Thymus (tissue), 11 donors: Measurements from ENCODE around the gene HMX1. TPM values are rescaled to one million over a fixed set of nuclear protein-coding genes. Genes with fewer than 3 reads are reported as not detected.

Source experiments
- DNase-seq, 9 donors: peaks; one replicate each; pipeline ENCODE4 v3.0.0-alpha.2; 2013; ENCODE audit warnings: low spot score in 9 of 9, low read depth in 6 of 9, missing footprints in 1 of 9
- H3K27ac ChIP-seq, 2 donors: one replicate each; pipeline ENCODE4 v1.5.1; 2013; ENCODE audit warnings: control low read depth in 1 of 2, low read depth in 1 of 2, low read length in 1 of 2, mild to moderate bottlenecking in 1 of 2, moderate library complexity in 1 of 2
- H3K27me3 ChIP-seq, 2 donors: one replicate each; pipeline ENCODE4 v1.5.1; 2013; ENCODE audit warnings: low read length in 1 of 2; ENCODE audit not compliant: control insufficient read depth in 2 of 2, insufficient read depth in 1 of 2
- H3K36me3 ChIP-seq, 2 donors: one replicate each; pipeline ENCODE4 v1.5.1; 2013; ENCODE audit warnings: low read length in 1 of 2, mild to moderate bottlenecking in 1 of 2, moderate library complexity in 1 of 2; ENCODE audit not compliant: control insufficient read depth in 2 of 2, insufficient read depth in 2 of 2
- H3K4me1 ChIP-seq, 2 donors: one replicate each; pipeline ENCODE4 v1.5.1; 2013; ENCODE audit warnings: low read length in 2 of 2; ENCODE audit not compliant: control insufficient read depth in 2 of 2, insufficient read depth in 2 of 2
- H3K4me3 ChIP-seq, 2 donors: one replicate each; pipeline ENCODE4 v1.5.1; 2013; ENCODE audit warnings: low read length in 2 of 2, control low read depth in 1 of 2, mild to moderate bottlenecking in 1 of 2
- H3K9me3 ChIP-seq, 2 donors: one replicate each; pipeline ENCODE4 v1.5.1; 2013; ENCODE audit warnings: low read length in 1 of 2, mild to moderate bottlenecking in 1 of 2; ENCODE audit not compliant: control insufficient read depth in 2 of 2, insufficient read depth in 1 of 2
- WGBS: extraction: QIAGEN DNeasy Blood & Tissue Kit; methylation state at CpG from one replicate; pipeline ENCODE4 v1.1.7; 2013; 5-methylcytosine and 5-hydroxymethylcytosine counted together
- polyA plus RNA-seq: library from polyadenylated mRNA; stranded (reverse); fragments of 200-250 nt; gene quantifications from one replicate; pipeline ENCODE4 v1.2.3, GENCODE V29; 2013
- total RNA-seq: library from RNA; stranded (reverse); fragments of 120-200 nt; gene quantifications from one replicate; pipeline ENCODE4 v1.2.4, GENCODE V29; 2013
- donor health status: healthy.

HMX1 gene
- total and polyA plus RNA-seq, 2 donors = 0.05 TPM; not detected in 1

- 27% methylated on average over 14 of the region's 14 CpGs for WGBS
- H3K27me3 ChIP-seq = peaks cover 13 to 78% of the 10 kb centered on the region in 2 donors
- peaks cover 3 to 7% of the 10 kb centered on the region in 2 donors for H3K9me3 ChIP-seq
- H3K4me1 ChIP-seq = no peaks in the 10 kb centered on the region
- no peak for DNase-seq
- H3K4me3 ChIP-seq = no peak overlapping the region
- H3K36me3 ChIP-seq = no peaks in the 10 kb centered on the region
- no peak overlapping the region for H3K27ac ChIP-seq
Measured at GRCh38 chr4:8882239-8882638, 10.6 kb upstream of the HMX1 start.

- Histone ChIP-seq H3K9me3 (peaks cover 0 to 1% of the 10 kb centered on the region in 2 donors), H3K27me3 (peaks cover 23 to 81% of the 10 kb centered on the region in 2 donors), H3K27ac (no peak overlapping the region), H3K4me3 (no peak overlapping the region), H3K36me3 (no peaks in the 10 kb centered on the region), H3K4me1 (no peaks in the 10 kb centered on the region)
- WGBS = 94% methylated on average over 9 of the region's 9 CpGs
- DNase-seq = no peak
Measured at GRCh38 chr4:8880851-8881250, 9.2 kb upstream of the HMX1 start.

DNA sequence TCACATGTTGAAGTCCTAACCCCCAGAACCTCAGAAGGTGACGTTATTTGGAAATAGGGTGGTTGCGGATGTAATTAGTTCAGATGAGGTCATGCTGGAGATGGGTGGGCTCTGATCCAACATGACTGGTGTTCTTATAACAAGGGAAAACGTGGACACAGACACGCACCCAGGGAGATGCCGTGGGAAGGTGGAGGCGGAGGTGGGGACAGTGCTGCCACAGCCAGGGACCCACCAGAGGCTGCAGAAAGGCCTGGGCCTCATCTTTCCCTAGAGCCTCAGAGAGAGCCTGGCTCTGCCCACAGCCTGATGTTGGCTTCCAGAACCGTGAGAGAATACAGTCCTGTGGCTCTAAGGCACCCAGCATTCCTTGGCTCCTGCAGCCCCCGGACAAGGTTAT is 7.9 kb upstream of the HMX1 start:
- no peak for DNase-seq
- H3K27ac ChIP-seq = no peak overlapping the region
- H3K9me3 ChIP-seq = peaks cover 0 to 1% of the 10 kb centered on the region in 2 donors
- H3K36me3 ChIP-seq = no peaks in the 10 kb centered on the region
- peaks cover 28 to 82% of the 10 kb centered on the region in 2 donors for H3K27me3 ChIP-seq
- no peaks in the 10 kb centered on the region for H3K4me1 ChIP-seq
- WGBS = 79% methylated on average over 8 of the region's 8 CpGs
- no peak overlapping the region for H3K4me3 ChIP-seq

DNA sequence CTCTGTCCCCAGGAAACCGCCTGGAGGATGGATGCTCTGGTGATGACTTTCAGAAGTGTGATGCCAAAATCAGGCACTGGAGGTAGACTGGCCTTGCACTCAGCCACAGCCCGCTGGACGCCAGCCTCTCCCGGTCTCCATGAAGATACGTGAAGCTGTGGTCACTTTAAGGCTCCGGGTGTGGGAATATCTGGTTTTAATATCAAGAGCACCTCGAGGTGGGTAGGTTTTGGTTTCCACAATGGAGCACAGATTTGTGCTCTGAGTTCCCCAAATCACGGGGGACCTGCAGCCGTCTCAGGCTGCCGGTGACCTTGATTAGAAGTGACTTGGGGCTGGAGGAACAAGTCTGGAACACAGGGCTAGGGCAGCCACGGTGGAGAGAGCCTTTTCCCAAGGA is 6.8 kb upstream of the HMX1 start:
- no peak for DNase-seq
- H3K4me3 ChIP-seq = no peak overlapping the region
- H3K27me3 ChIP-seq = peaks cover 39 to 88% of the 10 kb centered on the region in 2 donors
- WGBS = 25% methylated on average over 11 of the region's 11 CpGs
- H3K9me3 ChIP-seq = peaks cover 0 to 1% of the 10 kb centered on the region in 2 donors
- no peaks in the 10 kb centered on the region for H3K36me3 ChIP-seq
- H3K4me1 ChIP-seq = no peaks in the 10 kb centered on the region
- no peak overlapping the region for H3K27ac ChIP-seq

DNA sequence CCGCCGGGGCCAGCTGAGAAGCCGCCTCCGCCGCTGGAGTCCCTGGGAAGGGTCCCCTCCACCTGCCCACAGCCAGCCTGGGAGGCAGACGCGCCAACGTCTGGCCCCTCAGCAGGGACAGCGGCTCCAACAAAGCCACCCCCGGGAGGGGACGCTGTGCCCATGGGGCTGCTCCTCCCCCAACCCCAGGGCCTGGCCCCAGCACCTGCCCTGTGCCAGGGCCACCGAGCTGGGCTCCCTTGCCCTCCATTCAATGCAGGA is 6.1 kb upstream of the HMX1 start:
- Histone ChIP-seq H3K4me1 (no peaks in the 10 kb centered on the region), H3K9me3 (peaks cover 0 to 1% of the 10 kb centered on the region in 2 donors), H3K4me3 (no peak overlapping the region), H3K27ac (no peak overlapping the region), H3K27me3 (peaks cover 47 to 88% of the 10 kb centered on the region in 2 donors), H3K36me3 (no peaks in the 10 kb centered on the region)
- 3% methylated on average over 12 of the region's 12 CpGs for WGBS
- DNase-seq = no peak

- WGBS = 11% methylated on average over 11 of the region's 11 CpGs
- DNase-seq = no peak
- H3K4me3 ChIP-seq = no peak overlapping the region
- H3K27me3 ChIP-seq = peaks cover 52 to 89% of the 10 kb centered on the region in 2 donors
- no peaks in the 10 kb centered on the region for H3K36me3 ChIP-seq
- no peak overlapping the region for H3K27ac ChIP-seq
- peaks cover 0 to 1% of the 10 kb centered on the region in 2 donors for H3K9me3 ChIP-seq
- no peaks in the 10 kb centered on the region for H3K4me1 ChIP-seq
Measured at GRCh38 chr4:8876982-8877779, 5.5 kb upstream of the HMX1 start.

- Histone ChIP-seq H3K9me3 (peaks cover 0 to 1% of the 10 kb centered on the region in 2 donors), H3K27me3 (peaks cover 69 to 91% of the 10 kb centered on the region in 2 donors), H3K4me3 (no peak overlapping the region), H3K36me3 (no peaks in the 10 kb centered on the region), H3K4me1 (no peaks in the 10 kb centered on the region), H3K27ac (no peak overlapping the region)
- 13% methylated on average over 19 of the region's 19 CpGs for WGBS
- DNase-seq = no peak
Measured at GRCh38 chr4:8874896-8875680, 3.4 kb upstream of the HMX1 start.

DNA sequence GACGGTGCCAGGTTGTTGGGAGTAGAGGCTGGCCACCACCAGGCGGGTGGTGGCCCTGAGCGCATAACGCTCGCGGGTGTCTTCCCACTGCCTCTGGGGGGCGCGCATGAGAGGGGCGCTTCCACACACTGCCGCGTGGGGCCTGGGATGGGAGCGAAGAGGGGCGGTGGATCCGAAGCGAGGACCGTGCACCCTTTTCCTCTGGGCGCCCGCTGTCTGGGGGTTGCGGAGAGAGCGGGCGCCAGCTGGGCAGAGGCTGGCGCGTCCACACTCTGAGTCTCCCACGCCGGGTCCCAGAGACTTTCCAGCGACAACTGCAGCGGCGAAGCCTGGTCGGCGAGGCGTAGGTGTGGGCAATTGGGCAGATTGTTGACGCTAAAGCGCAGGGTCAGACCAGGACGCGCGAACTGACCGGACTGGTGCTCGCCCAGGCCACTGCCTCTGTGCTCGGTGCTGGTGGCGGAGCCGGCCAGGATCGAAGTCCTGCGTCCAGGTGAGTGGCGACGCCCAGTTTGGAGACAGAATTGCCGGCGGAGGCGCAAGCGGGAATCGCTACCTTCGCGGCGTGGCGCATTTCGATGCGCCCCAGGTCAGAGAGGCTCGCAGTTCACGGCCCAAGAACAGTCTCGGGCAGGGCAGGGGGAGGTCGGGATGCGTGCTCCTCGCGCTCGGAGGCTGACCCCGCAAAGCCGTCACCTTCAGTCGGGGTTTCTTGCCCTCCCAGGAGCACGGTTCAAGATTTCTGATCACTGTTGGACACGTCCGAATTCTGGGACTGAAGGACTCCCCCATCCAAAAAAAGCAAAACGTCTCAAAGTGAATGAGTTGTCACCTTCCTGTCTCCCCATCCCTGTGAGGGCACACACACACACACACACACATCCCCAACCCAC is 2.6 kb upstream of the HMX1 start:
- no peaks in the 10 kb centered on the region for H3K36me3 ChIP-seq
- no peak overlapping the region for H3K4me3 ChIP-seq
- no peaks in the 10 kb centered on the region for H3K4me1 ChIP-seq
- no peak overlapping the region for H3K27ac ChIP-seq
- peaks cover 76 to 93% of the 10 kb centered on the region in 2 donors for H3K27me3 ChIP-seq
- WGBS = 15% methylated on average over 71 of the region's 71 CpGs
- DNase-seq = no peak
- peaks cover 0 to 1% of the 10 kb centered on the region in 2 donors for H3K9me3 ChIP-seq
